ENCODE measurements around the gene ZBTB48.

GRCh38 chr1:6599141-6599975 is 19.6 kb downstream of the ZBTB48 start:
- TF ChIP-seq CTCF (IDR thresholded peaks at IDR 0.05; ENCODE audit: low read length) (no peak), EZH2phosphoT487 (IDR thresholded peaks at IDR 0.05; ENCODE audit: low read length) (no peak), EZH2 (optimal IDR thresholded peaks at IDR 0.05; ENCODE audit: low read depth, low read length) (no peak)

All from MM.1S (cell line).